Retinal pigment epithelial cell (primary cell): Measurements from ENCODE around the gene ACOT7.

Experiments used
- DNase-seq: peaks from one replicate; pipeline ENCODE4 v3.0.0-alpha.2; 2010; ENCODE audit warnings: low read depth
- H3K4me3 ChIP-seq: 2 replicates; pipeline ENCODE4 v1.5.1; 2011; ENCODE audit warnings: mild to moderate bottlenecking, low read length, control low read depth, moderate library complexity
- TF ChIP-seq, protein P1 (sequence below): conservative IDR thresholded peaks from 2 replicates; pipeline ENCODE4 v1.5.1; 2011; ENCODE audit warnings: low read depth, low read length, control low read depth, inconsistent platforms

ACOT7 gene

DNA sequence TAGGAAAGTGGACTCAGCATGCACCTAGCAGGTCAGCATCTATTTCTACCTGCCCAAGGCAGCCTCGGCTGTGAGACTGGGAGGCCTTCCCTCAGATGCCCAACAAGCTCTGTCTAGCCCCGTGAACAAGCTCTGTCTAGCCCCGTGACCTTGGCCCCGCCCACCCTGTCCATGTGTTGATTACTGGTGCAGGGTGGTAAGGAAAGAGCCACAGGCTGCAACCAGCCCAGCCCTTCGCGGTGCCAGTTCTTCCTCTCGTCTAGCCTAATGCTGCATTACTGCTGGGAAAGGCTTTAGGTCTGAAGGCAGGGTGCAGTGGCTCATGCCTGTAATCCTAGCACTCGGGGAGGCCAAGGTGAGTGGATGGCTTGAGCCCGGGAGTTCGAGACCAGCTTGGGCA, 134.9 kb downstream of the ACOT7 start:
- H3K4me3 ChIP-seq: no peak overlapping the region
- no peak for DNase-seq
- TF ChIP-seq, protein P1, sequence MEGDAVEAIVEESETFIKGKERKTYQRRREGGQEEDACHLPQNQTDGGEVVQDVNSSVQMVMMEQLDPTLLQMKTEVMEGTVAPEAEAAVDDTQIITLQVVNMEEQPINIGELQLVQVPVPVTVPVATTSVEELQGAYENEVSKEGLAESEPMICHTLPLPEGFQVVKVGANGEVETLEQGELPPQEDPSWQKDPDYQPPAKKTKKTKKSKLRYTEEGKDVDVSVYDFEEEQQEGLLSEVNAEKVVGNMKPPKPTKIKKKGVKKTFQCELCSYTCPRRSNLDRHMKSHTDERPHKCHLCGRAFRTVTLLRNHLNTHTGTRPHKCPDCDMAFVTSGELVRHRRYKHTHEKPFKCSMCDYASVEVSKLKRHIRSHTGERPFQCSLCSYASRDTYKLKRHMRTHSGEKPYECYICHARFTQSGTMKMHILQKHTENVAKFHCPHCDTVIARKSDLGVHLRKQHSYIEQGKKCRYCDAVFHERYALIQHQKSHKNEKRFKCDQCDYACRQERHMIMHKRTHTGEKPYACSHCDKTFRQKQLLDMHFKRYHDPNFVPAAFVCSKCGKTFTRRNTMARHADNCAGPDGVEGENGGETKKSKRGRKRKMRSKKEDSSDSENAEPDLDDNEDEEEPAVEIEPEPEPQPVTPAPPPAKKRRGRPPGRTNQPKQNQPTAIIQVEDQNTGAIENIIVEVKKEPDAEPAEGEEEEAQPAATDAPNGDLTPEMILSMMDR: no peak

GRCh38 chr1:6257541-6258069, 136.0 kb downstream of the ACOT7 start:
- DNase-seq: no peak
- TF ChIP-seq, protein P1: no peak
- H3K4me3 ChIP-seq: no peak overlapping the region

DNA sequence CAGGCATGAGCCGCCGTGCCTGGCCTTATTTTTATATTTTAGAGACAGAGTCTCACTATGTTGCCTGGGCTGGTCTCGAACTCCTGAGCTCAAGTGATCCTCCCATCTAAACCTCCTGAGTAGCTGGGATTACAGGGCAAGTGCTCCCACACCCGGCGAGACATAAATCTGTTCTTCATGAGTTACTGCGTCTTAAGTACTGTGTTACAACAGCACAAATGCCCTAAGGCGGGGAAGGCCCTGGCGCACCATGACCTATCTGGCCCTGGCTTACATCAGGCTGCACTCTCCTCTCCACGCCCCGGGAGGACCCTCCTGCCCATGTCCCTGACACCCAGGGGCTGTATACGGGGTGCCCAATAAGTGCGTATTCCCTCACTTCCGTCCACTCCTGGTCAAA, 136.9 kb downstream of the ACOT7 start:
- H3K4me3 ChIP-seq: no peak overlapping the region
- DNase-seq: no peak
- TF ChIP-seq, protein P1: no peak

DNA sequence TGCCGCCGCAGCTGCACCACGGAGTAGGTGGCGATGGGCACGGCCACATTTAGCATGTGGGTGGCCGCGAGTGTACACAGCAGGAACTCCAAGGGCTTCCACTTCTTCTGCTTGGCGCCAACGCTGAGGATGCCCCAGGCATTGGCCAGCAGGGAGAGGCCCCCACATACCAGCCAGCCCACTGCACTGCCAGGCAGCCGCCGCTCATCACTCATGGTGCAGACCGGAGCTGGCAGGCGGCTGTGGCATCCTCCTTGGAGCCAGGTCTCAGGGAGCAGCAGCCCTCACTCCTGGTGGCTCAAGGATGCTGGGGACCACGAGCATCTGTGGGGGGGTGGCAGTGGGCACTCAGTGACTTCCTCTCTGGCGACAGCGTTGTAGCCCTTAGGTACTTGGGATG, 138.9 kb downstream of the ACOT7 start:
- no peak overlapping the region for H3K4me3 ChIP-seq
- TF ChIP-seq, protein P1: no peak
- DNase-seq: no peak

DNA sequence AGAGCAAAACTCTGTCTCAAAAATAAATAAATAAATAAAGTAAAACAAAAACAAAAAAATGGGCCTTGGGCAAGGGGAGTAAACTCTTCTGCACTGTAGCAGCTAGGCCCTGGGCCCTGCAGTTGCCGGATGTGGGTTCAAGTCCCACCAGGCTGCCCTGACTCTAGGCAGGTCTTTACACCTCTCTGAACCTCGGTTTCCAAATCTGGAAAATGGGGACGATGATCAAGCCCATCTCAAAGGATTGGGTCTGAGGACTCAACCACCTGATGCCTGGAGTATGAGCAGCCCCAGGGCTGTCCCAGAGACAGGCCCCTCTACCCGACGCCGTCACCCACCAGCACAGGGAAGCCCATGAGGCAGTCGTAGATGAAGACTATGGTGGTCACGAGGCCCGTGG, 140.2 kb downstream of the ACOT7 start:
- no peak for DNase-seq
- no peak overlapping the region for H3K4me3 ChIP-seq
- TF ChIP-seq, protein P1: no peak

DNA sequence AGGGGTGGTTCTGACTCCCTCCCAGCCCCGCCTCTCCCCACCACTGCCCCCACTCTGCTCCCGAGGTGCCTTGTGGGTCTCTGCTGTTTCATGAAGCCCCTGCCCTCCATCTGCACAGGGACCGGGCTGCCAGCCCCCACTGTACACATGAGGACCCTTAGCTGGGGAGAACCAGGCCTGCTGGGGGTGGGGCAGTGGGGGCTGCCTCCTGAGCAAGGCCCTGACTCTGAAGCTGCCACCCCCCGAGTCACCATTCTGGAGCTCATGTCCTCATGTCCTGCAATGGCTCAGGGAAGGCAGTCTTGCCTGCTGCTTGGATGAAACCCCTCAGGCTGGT, 141.2 kb downstream of the ACOT7 start:
- H3K4me3 ChIP-seq: no peak overlapping the region
- DNase-seq: no peak
- TF ChIP-seq, protein P1: no peak

DNA sequence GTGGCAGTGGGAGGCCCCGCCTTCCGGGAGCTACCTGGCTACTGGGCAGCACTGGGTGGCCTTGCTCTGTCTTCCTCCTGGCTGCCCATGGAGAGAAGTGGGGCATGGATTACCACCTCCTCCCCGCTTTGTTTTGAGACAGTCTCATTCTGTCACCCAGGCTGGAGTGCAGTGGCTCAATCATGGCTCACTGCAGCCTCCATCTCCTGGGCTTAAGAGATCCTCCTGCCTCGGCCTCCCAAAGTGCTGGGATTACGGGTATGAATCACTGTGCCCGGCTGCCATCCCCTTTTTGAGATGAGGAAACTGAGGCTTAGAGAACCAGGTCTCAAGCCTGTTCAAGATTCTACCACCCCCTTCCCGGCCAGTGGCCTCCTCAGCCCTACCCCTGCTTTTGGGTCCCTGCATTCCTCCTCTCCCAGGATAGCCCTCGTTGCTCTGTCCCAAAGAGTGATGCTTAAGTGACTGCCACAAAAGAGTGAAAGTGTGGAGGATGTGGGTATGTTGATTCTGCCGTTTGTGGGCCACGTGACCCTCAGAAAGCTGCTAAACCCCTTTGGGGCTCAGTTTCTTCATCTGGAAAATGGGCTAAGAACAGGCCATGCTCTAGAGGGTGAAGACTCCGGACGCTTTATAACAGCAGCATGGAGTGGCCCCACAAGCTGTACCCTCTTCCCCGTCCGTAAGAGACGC, 141.7 kb downstream of the ACOT7 start:
- no peak for DNase-seq
- H3K4me3 ChIP-seq: no peak overlapping the region
- TF ChIP-seq, protein P1: no peak
